NCI-H2227 (cell line): ENCODE data around the gene SHLD2.
"Not testable (repeated sequence)": the region's sequence is repeated elsewhere in the genome, so short reads cannot be mapped to it uniquely, and the experiment has no call there.

Experiments used
- DNase-seq: peaks from one replicate; lab custom pipeline; 2025; ENCODE audit not compliant: unreplicated experiment; lab: John Stamatoyannopoulos, UW

SHLD2 gene

GRCh38 chr10:87094373-87095235 lies at the start of gene SHLD2, which contains the start of gene GLUD1:
Gene SHLD2 (plus strand): TSS chr10:87095206. CDS start chr10:87151355, 56,149 bp downstream.
Gene GLUD1 (minus strand): TSS chr10:87094843. CDS start chr10:87094769, 74 bp downstream.
- DNase-seq, result peak; percentile 88

- DNase-seq, result no peak
Observed at GRCh38 chr10:87045434-87045938, 49.5 kb upstream of the SHLD2 start.

GRCh38 chr10:87053111-87053510 lies 41.9 kb upstream of the SHLD2 start:
- no peak for DNase-seq

- DNase-seq, result no peak
Observed at GRCh38 chr10:87053577-87054181, 41.3 kb upstream of the SHLD2 start.

- DNase-seq, result no peak
Observed at GRCh38 chr10:87054373-87055295, 40.4 kb upstream of the SHLD2 start.

GRCh38 chr10:87058171-87058570 lies 36.8 kb upstream of the SHLD2 start:
- DNase-seq, result no peak

GRCh38 chr10:87059401-87059800 lies 35.6 kb upstream of the SHLD2 start:
- no peak for DNase-seq

- DNase-seq, result no peak
Observed at GRCh38 chr10:87060280-87060928, 34.6 kb upstream of the SHLD2 start.

- DNase-seq, result no peak
Observed at GRCh38 chr10:87064651-87065050, 30.4 kb upstream of the SHLD2 start.

GRCh38 chr10:87066178-87066577 lies 28.8 kb upstream of the SHLD2 start:
- no peak for DNase-seq

GRCh38 chr10:87066865-87067264 lies 28.1 kb upstream of the SHLD2 start:
- no peak for DNase-seq

- no peak for DNase-seq
Observed at GRCh38 chr10:87068281-87068680, 26.7 kb upstream of the SHLD2 start.

GRCh38 chr10:87072449-87072848 lies 22.6 kb upstream of the SHLD2 start:
- DNase-seq, result no peak

- DNase-seq, result not testable (repeated sequence)
Observed at GRCh38 chr10:87076421-87076820, 18.6 kb upstream of the SHLD2 start.

GRCh38 chr10:87079106-87079836 lies 15.7 kb upstream of the SHLD2 start:
- DNase-seq, result no peak

- not testable (repeated sequence) for DNase-seq
Observed at GRCh38 chr10:87080621-87081020, 14.4 kb upstream of the SHLD2 start.

- not testable (repeated sequence) for DNase-seq
Observed at GRCh38 chr10:87081574-87081973, 13.4 kb upstream of the SHLD2 start.

- DNase-seq, result not testable (repeated sequence)
Observed at GRCh38 chr10:87082219-87082618, 12.8 kb upstream of the SHLD2 start.

- not testable (repeated sequence) for DNase-seq
Observed at GRCh38 chr10:87083576-87084290, 11.3 kb upstream of the SHLD2 start.
